HUES48 (cell line): Measurements from ENCODE around the gene CYP4F8.

Source experiments
- H3K27ac ChIP-seq: one replicate; pipeline ENCODE4 v1.7.0; 2013; ENCODE audit warnings: low read depth, low read length, inconsistent platforms
- H3K27me3 ChIP-seq: 2 replicates; pipeline ENCODE4 v1.6.1; 2013; ENCODE audit warnings: mild to moderate bottlenecking, low read length; ENCODE audit not compliant: control insufficient read depth, insufficient read depth
- H3K36me3 ChIP-seq: 2 replicates; pipeline ENCODE4 v1.6.1; 2013; ENCODE audit warnings: low read length; ENCODE audit not compliant: control insufficient read depth, insufficient read depth
- H3K4me1 ChIP-seq: 2 replicates; pipeline ENCODE4 v1.6.1; 2013; ENCODE audit warnings: mild to moderate bottlenecking, low read length; ENCODE audit not compliant: control insufficient read depth, insufficient read depth
- H3K4me3 ChIP-seq: 2 replicates; pipeline ENCODE4 v1.5.1; 2013; ENCODE audit warnings: mild to moderate bottlenecking, low read depth, low read length
- H3K9ac ChIP-seq: 2 replicates; pipeline ENCODE4 v1.6.1; 2013; ENCODE audit warnings: mild to moderate bottlenecking, low read depth, low read length, moderate library complexity
- H3K9me3 ChIP-seq: 2 replicates; pipeline ENCODE4 v1.6.1; 2013; ENCODE audit warnings: low read length; ENCODE audit not compliant: control insufficient read depth, insufficient read depth

Gene CYP4F8

GRCh38 chr19:15635016-15635805 lies 20.2 kb downstream of the CYP4F8 start:
- no peak overlapping the region for H3K9ac ChIP-seq
- no peak overlapping the region for H3K27ac ChIP-seq
- H3K4me1 ChIP-seq, result no peaks in the 10 kb centered on the region
- H3K9me3 ChIP-seq, result peaks cover 84% of the 10 kb centered on the region
- no peaks in the 10 kb centered on the region for H3K36me3 ChIP-seq
- H3K4me3 ChIP-seq, result no peak overlapping the region
- no peaks in the 10 kb centered on the region for H3K27me3 ChIP-seq

- no peak overlapping the region for H3K4me3 ChIP-seq
- no peaks in the 10 kb centered on the region for H3K27me3 ChIP-seq
- no peak overlapping the region for H3K9ac ChIP-seq
- no peaks in the 10 kb centered on the region for H3K4me1 ChIP-seq
- H3K27ac ChIP-seq, result no peak overlapping the region
- H3K36me3 ChIP-seq, result no peaks in the 10 kb centered on the region
- peaks cover 84% of the 10 kb centered on the region for H3K9me3 ChIP-seq
Observed at GRCh38 chr19:15636026-15636425, 21.0 kb downstream of the CYP4F8 start.

- H3K36me3 ChIP-seq, result no peaks in the 10 kb centered on the region
- H3K27ac ChIP-seq, result no peak overlapping the region
- H3K4me1 ChIP-seq, result no peaks in the 10 kb centered on the region
- no peak overlapping the region for H3K9ac ChIP-seq
- H3K27me3 ChIP-seq, result no peaks in the 10 kb centered on the region
- H3K9me3 ChIP-seq, result peaks cover 84% of the 10 kb centered on the region
- no peak overlapping the region for H3K4me3 ChIP-seq
Observed at GRCh38 chr19:15639596-15639995, 24.6 kb downstream of the CYP4F8 start.

- Histone ChIP-seq H3K36me3 (no peaks in the 10 kb centered on the region), H3K4me3 (no peak within 1 kb of the TSS), H3K4me1 (no peaks in the 10 kb centered on the region), H3K9me3 (peaks cover 84% of the 10 kb centered on the region), H3K27ac (no peak within 1 kb of the TSS), H3K27me3 (no peaks in the 10 kb centered on the region), H3K9ac (no peak within 1 kb of the TSS)
Observed at GRCh38 chr19:15640294-15640903, 25.4 kb downstream of the CYP4F8 start, which contains the start of gene CYP4F3. TSS of gene CYP4F3 (plus strand) at chr19:15640897. CDS start at chr19:15641416, 519 bp downstream.

GRCh38 chr19:15640904-15641597 lies 26.0 kb downstream of the CYP4F8 start:
- Histone ChIP-seq H3K27me3 (no peaks in the 10 kb centered on the region), H3K9me3 (peaks cover 84% of the 10 kb centered on the region)

GRCh38 chr19:15641901-15642491 lies 27.0 kb downstream of the CYP4F8 start:
- Histone ChIP-seq H3K4me1 (no peaks in the 10 kb centered on the region), H3K9me3 (peaks cover 87% of the 10 kb centered on the region), H3K9ac (no peak overlapping the region), H3K27ac (no peak overlapping the region), H3K4me3 (no peak overlapping the region), H3K36me3 (no peaks in the 10 kb centered on the region), H3K27me3 (no peaks in the 10 kb centered on the region)

More at GRCh38 chr19:15640904-15641597, 26.0 kb downstream of the CYP4F8 start:
- Histone ChIP-seq H3K4me1 (no peaks in the 10 kb centered on the region), H3K36me3 (no peaks in the 10 kb centered on the region), H3K9ac (no peak overlapping the region), H3K27ac (no peak overlapping the region), H3K4me3 (no peak overlapping the region)

DNA sequence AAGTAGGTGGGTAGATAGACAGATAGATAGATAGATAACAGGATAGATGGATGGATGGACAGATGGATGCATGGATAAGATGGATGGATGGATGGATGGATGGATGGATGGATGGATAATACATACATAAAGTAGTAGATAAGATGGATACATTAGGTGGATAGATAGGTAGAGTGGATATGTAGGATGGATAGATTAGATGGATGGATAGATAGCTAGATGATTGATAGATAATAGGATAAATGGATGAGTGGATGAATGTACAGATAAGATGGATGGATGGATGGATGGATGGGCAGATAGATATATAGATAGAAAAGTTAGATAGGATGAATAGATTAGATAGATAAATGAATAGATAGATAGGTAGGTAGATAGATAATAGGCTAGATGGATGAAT lies 27.8 kb downstream of the CYP4F8 start:
- Histone ChIP-seq H3K4me1 (no peaks in the 10 kb centered on the region), H3K27ac (no peak overlapping the region), H3K36me3 (no peaks in the 10 kb centered on the region), H3K9me3 (peaks cover 90% of the 10 kb centered on the region), H3K9ac (no peak overlapping the region), H3K27me3 (no peaks in the 10 kb centered on the region), H3K4me3 (no peak overlapping the region)

- H3K4me3 ChIP-seq, result no peak overlapping the region
- peaks cover 92% of the 10 kb centered on the region for H3K9me3 ChIP-seq
- no peaks in the 10 kb centered on the region for H3K27me3 ChIP-seq
- H3K4me1 ChIP-seq, result no peaks in the 10 kb centered on the region
- H3K36me3 ChIP-seq, result no peaks in the 10 kb centered on the region
- no peak overlapping the region for H3K27ac ChIP-seq
- H3K9ac ChIP-seq, result no peak overlapping the region
Observed at GRCh38 chr19:15643387-15643786, 28.4 kb downstream of the CYP4F8 start.

DNA sequence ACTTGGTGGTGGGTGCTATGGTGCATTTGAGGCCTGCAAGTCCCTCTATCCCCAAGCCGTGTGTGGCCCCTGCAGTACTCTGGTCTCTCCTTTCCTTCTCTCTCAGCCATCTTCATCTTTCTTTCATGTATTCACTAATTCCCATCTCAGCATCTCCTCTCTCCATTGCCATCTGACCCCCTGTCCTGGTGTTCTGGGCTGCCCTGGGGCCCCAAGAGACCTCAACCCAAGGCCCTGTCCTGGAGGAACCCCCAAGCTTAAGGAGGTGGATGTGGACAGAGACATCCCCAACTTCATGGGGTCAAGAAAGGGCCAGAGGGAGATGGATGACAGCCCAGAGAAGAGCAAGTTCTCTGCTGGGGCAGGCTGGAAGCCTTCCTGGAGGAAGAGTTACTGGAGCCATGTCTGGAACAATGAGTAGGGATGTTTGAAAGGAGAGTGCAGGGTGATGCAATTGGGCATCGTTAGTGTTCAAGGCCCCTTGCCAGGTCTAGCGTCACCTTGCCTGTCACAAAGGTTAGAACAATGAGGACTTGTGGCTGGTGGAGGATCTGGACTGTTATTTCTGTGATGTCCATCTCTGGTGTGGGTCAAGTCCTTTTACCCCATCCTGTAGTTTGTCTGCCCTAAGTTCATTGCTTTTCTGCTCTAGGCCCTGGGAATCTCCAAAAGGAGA lies 29.2 kb downstream of the CYP4F8 start:
- no peaks in the 10 kb centered on the region for H3K4me1 ChIP-seq
- H3K36me3 ChIP-seq, result no peaks in the 10 kb centered on the region
- no peaks in the 10 kb centered on the region for H3K27me3 ChIP-seq
- peaks cover 96% of the 10 kb centered on the region for H3K9me3 ChIP-seq
- no peak overlapping the region for H3K4me3 ChIP-seq
- H3K27ac ChIP-seq, result no peak overlapping the region
- no peak overlapping the region for H3K9ac ChIP-seq

GRCh38 chr19:15644816-15645215 lies 29.8 kb downstream of the CYP4F8 start:
- Histone ChIP-seq H3K27me3 (no peaks in the 10 kb centered on the region), H3K36me3 (no peaks in the 10 kb centered on the region), H3K9me3 (peaks cover 93% of the 10 kb centered on the region), H3K4me1 (no peaks in the 10 kb centered on the region), H3K9ac (no peak overlapping the region), H3K4me3 (no peak overlapping the region), H3K27ac (no peak overlapping the region)
